GM21381 (cell line): ENCODE results near the gene IQCB1.
"Not testable (repeated sequence)": the region's sequence is repeated elsewhere in the genome, so short reads cannot be mapped to it uniquely, and the experiment has no call there.

Experiments
- ATAC-seq: cut with Tn5 transposase; IDR thresholded peaks from one replicate; pipeline ENCODE4 v1.9.1; 2021; ENCODE audit warnings: mild to moderate bottlenecking, moderate library complexity; ENCODE audit not compliant: unreplicated experiment

Gene IQCB1, protein sequence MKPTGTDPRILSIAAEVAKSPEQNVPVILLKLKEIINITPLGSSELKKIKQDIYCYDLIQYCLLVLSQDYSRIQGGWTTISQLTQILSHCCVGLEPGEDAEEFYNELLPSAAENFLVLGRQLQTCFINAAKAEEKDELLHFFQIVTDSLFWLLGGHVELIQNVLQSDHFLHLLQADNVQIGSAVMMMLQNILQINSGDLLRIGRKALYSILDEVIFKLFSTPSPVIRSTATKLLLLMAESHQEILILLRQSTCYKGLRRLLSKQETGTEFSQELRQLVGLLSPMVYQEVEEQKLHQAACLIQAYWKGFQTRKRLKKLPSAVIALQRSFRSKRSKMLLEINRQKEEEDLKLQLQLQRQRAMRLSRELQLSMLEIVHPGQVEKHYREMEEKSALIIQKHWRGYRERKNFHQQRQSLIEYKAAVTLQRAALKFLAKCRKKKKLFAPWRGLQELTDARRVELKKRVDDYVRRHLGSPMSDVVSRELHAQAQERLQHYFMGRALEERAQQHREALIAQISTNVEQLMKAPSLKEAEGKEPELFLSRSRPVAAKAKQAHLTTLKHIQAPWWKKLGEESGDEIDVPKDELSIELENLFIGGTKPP

DNA sequence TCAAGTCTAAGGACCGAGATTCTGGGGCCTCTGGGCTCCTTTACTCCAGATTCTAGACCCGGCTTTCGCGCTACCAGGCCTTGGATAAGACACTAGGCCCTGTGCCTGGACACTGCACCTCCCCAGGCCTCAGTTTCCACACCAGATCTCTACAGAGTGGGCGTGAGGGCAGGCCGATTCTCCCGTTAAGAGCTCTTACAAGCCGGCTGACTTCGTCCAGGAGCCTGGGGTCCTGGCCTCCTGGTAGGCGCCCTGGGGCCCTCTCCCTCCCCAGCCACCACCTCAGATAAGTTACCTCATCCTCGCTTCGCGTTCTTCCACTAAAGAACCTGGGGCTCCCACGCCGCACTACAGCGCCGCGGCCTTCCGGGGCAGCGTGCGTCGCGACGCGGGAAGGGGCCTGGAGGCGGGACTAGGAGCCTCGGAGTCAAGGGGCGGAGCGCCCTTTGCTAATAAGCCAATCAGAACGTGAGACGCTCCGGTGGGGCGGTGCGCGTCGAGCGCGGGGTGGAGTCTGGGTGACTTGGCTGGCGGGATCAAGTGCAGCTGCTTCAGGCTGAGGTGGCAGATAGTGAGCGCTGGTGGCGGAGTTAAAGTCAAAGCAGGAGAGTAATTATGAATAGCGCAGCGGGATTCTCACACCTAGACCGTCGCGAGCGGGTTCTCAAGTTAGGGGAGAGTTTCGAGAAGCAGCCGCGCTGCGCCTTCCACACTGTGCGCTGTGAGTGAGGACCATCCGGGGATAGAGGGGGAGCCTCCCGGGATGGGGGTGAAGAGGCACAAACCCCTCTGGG lies at the start of gene IQCB1, which contains the start of gene EAF2:
Gene IQCB1 (minus strand): TSS at position 390 of the 794 bp plus-strand sequence. CDS start 6,100 bp downstream, outside the sequence.
Gene EAF2 (plus strand): TSS at position 539 of the 794 bp plus-strand sequence. CDS start 77 bp downstream, at position 616.
- ATAC-seq, result peak; percentile 97

DNA sequence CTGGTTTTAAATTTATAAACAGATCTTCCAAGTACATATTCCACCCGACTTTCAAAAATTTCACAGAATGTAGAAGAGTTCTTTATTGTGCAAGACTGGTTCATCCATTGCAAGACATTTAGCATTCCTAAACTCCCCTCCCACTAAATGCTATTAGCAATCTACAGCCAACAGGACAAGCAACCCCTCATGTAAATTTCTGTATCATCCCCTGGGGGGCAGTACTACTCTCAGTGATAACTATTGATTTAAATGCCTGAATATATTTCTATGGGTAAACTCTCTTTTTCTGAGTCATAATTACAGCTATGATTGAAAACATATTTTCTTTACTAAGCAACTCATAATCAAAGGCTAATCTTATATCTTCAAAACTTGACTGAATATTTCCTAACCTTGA lies 48.6 kb upstream of the IQCB1 start:
- no peak for ATAC-seq

GRCh38 chr3:121878411-121878810 lies 43.6 kb upstream of the IQCB1 start:
- no peak for ATAC-seq

GRCh38 chr3:121871430-121871829 lies 36.6 kb upstream of the IQCB1 start:
- ATAC-seq, result no peak

GRCh38 chr3:121870717-121871116 lies 35.9 kb upstream of the IQCB1 start:
- no peak for ATAC-seq

DNA sequence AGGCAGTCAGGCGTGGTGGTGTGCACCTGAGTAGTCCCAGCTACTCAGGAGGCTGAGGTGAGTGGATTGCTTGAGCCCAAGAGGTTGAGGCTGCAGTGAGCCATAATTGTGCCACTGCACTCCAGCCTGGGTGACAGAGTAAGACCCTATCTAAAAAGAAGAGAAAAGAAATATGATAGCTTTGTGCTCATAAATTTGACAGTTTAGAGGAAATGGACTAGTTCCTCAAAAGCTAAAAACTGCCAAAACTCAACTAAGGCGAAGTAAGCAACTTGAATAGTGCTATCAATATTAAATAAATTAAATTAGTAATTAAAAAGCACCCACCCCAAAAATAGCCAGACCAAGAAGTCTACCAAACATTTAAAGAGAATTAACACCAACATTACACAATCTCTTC lies 34.9 kb upstream of the IQCB1 start:
- no peak for ATAC-seq

GRCh38 chr3:121863801-121864200 lies 28.9 kb upstream of the IQCB1 start:
- no peak for ATAC-seq

GRCh38 chr3:121863247-121863646 lies 28.4 kb upstream of the IQCB1 start:
- not testable (repeated sequence) for ATAC-seq

GRCh38 chr3:121857778-121858177 lies 22.9 kb upstream of the IQCB1 start:
- ATAC-seq, result not testable (repeated sequence)

DNA sequence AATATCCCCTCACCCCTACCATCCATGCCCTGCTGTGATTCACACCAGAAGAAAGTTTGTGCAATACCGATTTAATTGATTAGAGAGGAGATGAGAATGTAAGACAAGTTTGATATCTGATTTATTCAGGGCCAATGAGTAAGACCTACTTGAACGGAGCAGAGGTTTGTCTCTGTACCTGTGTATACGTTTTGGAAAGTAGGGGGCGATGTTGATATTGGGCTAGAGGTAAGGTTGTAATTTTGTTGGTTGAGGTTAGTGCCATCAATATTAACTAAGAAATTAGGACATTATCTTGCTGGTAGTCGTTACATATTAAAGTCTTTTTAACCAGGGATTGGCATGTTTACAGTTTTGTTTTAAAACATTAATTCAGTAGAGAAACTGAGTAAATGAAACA lies 20.7 kb upstream of the IQCB1 start:
- ATAC-seq, result no peak

- no peak for ATAC-seq
These were observed 17.4 kb upstream of the IQCB1 start for GRCh38 chr3:121852256-121852655.

DNA sequence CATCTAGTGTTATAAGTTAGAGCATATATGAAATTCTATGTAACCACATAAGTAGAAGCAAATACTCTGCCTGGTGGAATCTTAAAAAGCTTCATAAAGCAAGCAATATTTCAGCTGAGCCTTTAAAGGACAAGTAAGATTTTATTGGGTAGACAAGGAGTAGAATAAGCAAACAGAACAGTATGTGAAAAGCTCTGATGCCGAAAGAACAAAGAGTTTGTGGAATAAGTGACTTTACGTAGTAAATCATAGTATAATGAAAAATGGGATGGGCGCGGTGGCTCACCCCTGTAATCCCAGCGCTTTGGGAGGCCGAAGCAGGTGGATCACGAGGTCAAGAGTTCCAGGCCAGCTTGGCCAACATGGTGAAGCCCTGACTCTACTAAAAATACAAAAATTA lies 10.0 kb upstream of the IQCB1 start:
- ATAC-seq, result no peak

GRCh38 chr3:121839962-121840361 lies 5.1 kb upstream of the IQCB1 start:
- no peak for ATAC-seq

GRCh38 chr3:121836481-121836880 lies 1.6 kb upstream of the IQCB1 start:
- no peak for ATAC-seq

DNA sequence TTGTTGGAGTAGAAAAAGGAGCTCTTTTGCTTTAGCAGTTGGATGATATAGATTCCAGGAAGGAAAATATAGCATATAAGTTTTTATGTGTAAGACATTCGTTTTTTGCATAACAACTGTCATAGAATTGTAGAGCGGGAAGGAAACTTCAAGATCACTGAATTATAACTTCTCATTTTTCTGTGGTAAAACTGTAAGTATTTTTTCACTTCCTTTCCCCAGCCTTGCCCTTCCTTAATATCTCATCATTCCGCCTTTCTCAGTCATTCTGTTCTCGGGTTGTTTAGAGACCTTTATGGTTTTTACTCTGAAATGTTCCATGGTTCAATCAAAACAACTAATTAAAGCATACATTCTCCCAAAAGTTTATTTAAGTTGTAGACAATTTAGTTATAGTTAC lies 1.2 kb upstream of the IQCB1 start:
- no peak for ATAC-seq

DNA sequence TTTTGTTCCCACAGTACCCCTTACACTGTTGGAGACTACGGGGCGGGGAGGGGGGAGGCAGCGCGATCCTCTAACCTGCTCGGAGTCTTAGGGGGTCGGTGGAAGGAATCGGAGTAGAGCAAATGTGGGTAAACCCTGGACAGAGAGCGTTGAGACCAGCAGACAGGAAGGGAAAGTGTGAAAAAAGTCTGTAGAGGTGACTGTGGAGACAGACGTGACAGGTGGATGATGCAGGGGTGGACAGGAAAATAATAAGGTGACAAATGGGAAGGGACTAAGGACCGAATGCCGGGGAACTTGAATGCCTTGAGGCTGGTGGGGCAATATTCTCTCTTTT lies 573 bp upstream of the IQCB1 start:
- peak; percentile 31 for ATAC-seq

DNA sequence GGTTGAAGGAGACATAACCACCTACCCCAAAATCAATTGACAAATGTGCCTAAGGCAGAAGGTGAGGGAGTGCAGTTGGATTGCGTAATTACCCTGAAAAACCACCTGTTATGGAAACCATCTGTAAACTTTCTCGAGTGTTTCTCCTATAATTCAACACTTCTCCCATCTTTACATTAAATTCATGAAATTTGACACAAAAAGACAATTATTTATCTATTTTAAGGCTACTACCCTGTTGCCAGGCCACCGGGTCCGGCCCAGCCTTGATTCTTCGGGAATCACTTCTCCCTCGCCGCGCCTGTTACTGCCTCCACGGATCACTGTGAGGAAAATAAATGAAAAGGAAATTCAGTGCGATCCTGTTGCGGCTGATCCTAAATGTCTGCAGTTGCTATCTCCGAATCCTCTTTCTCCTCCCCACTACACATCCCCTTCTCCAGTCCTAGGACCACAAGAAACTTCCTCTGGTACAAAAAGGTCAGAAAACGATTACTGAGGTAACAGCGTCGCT lies 646 bp downstream of the IQCB1 start:
- ATAC-seq, result no peak

GRCh38 chr3:121822973-121823372 lies 11.9 kb downstream of the IQCB1 start:
- ATAC-seq, result no peak

DNA sequence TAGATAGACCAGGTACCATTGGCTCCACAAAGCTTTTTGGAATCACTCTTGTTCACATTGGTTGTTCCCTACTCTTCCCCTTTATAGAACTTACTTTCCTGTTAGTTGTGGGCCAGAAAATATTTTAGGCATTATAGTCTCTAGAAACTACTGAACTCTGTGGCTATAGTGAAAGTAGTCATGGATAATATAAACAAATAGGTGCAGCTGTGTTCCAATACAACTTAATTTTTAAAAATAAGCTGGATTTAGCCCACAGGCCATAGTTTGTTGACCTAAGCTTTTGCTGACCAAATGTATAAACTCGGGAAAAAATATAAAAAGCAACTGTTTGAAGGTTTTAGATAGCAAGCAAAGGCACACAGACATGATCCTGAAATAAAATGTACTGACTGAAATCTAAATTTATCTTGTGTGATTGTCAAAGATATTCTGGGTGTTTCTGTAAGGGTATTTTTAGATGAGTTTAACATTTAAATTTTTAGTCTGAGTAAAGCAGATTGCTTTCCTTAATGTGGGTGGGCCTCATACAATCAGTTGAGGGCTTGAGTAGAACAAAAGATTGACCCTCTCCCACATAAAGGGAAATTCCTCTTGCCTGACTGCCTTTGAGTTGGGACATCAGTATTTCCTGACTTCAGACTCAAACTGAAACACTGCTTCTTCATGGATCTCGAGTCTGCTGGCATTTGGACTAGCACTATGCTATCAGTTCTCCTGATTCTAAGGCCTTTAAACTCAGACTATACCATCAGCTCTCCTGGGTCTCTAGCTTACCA lies 13.2 kb downstream of the IQCB1 start:
- no peak for ATAC-seq

GRCh38 chr3:121819236-121819635 lies 15.6 kb downstream of the IQCB1 start:
- no peak for ATAC-seq

DNA sequence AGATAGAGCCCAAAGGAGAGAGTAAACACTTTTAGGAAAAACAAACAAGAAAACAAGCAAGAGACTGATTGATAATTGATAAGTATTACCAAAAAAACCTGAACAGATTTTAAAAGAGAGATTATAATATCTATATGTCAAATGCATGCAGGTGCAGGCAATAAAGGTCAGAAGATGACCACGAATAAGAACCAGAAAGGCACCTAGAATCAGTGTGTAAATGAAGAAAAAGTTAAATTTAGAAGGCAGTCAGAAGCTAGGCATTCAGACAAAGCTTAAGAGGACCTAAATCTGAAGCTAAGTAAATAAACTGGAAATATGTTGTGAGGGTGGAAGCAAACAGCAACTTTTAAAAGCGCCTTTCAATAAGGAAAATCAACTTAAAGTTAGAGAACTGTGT lies 16.3 kb downstream of the IQCB1 start:
- ATAC-seq, result no peak
